Stimulated activated CD4-positive, alpha-beta T cell treated with anti-CD3 and anti-CD28 coated beads, Interleukin-1b, Interleukin-23, amount 100 ng/mL, for 1 hour (primary cell): ENCODE data around the gene RXRB.
A peak's percentile ranks its signal among the peaks of the same experiment; 100 is the strongest.
"Not testable (repeated sequence)": the region's sequence is repeated elsewhere in the genome, so short reads cannot be mapped to it uniquely, and the experiment has no call there.

Source experiments
- DNase-seq, 2 donors: peaks; one replicate each; pipeline ENCODE4 v3.0.0-alpha.2; 2020; ENCODE audit warnings: low read depth in 2 of 2

The RXRB gene

GRCh38 chr6:33200219-33201146 is at the start of gene RXRB, which contains the start of gene SLC39A7:
Gene RXRB, minus strand, starts transcription at chr6:33200665. Its CDS starts 189 bp downstream, at chr6:33200476.
Gene SLC39A7, plus strand, starts transcription at chr6:33200867. Its CDS starts 379 bp downstream, at chr6:33201246.
- peak; percentile 95 to 99 for DNase-seq

- DNase-seq: no peak
Measured at GRCh38 chr6:33249732-33250630, 49.5 kb upstream of the RXRB start.

- peak; percentile 86 to 89 for DNase-seq
Measured at GRCh38 chr6:33248932-33249731, 48.7 kb upstream of the RXRB start.

- DNase-seq: no peak
Measured at GRCh38 chr6:33248643-33248931, 48.1 kb upstream of the RXRB start.

GRCh38 chr6:33247977-33248642 is 47.6 kb upstream of the RXRB start:
- peak; percentile 71 to 93 for DNase-seq

- DNase-seq: no peak
Measured at GRCh38 chr6:33243476-33243875, 43.0 kb upstream of the RXRB start.

GRCh38 chr6:33241968-33242367 is 41.5 kb upstream of the RXRB start:
- no peak for DNase-seq

GRCh38 chr6:33237741-33238140 is 37.3 kb upstream of the RXRB start:
- no peak for DNase-seq

- DNase-seq: no peak
Measured at GRCh38 chr6:33236852-33237251, 36.4 kb upstream of the RXRB start.

- no peak for DNase-seq
Measured at GRCh38 chr6:33236328-33236727, 35.9 kb upstream of the RXRB start.

GRCh38 chr6:33235221-33235634 is 34.8 kb upstream of the RXRB start:
- DNase-seq: no peak

- DNase-seq: not testable (repeated sequence)
Measured at GRCh38 chr6:33226503-33227120, 26.1 kb upstream of the RXRB start.

GRCh38 chr6:33217681-33218080 is 17.2 kb upstream of the RXRB start:
- DNase-seq: no peak

GRCh38 chr6:33217246-33217645 is 16.8 kb upstream of the RXRB start:
- no peak for DNase-seq

GRCh38 chr6:33216117-33216649 is 15.7 kb upstream of the RXRB start:
- no peak for DNase-seq

- DNase-seq: no peak
Measured at GRCh38 chr6:33215271-33216116, 15.0 kb upstream of the RXRB start.

GRCh38 chr6:33213989-33214335 is 13.5 kb upstream of the RXRB start:
- no peak for DNase-seq

- no peak for DNase-seq
Measured at GRCh38 chr6:33213166-33213988, 12.9 kb upstream of the RXRB start.

- no peak for DNase-seq
Measured at GRCh38 chr6:33212857-33213165, 12.3 kb upstream of the RXRB start.
